ENCODE data around the gene UXS1. TPM values are rescaled to one million over a fixed set of nuclear protein-coding genes. Genes with fewer than 3 reads are reported as not detected.

The UXS1 gene
- polyA plus RNA-seq, 3 donors = 23.4 to 33.8 (median 29.3) TPM

- H3K4me3 Mint-ChIP-seq = no peak overlapping the region
- no peak overlapping the region for H3K4me3 ChIP-seq (replicated peaks in 1 of 3; ENCODE audit: low read depth in 2 of 3, low read length in 3 of 3)
- H3K9me3 Mint-ChIP-seq = no peaks in the 10 kb centered on the region
- 73% methylated on average over 5 of the region's 8 CpGs for WGBS (ENCODE audit: insufficient coverage)
- H3K9me3 ChIP-seq (replicated peaks in 1 of 2; ENCODE audit: control insufficient read depth in 1 of 2, insufficient read depth in 1 of 2, low read length in 2 of 2) = no peaks in the 10 kb centered on the region
- no peak for DNase-seq
- H3K4me1 Mint-ChIP-seq = peaks cover 67% of the 10 kb centered on the region
- intact Hi-C loops (cut with micrococcal nuclease) = no loop called here
- no peaks in the 10 kb centered on the region for H3K27me3 ChIP-seq (ENCODE audit: control insufficient read depth in 2 of 2, insufficient read depth in 2 of 2, low read length in 2 of 2)
- no peak overlapping the region for H3K4me2 ChIP-seq (replicated peaks; ENCODE audit: extremely low read depth, low read length, poor library complexity, severe bottlenecking)
- H2AFZ ChIP-seq (ENCODE audit: insufficient read depth, low read depth, low read length, poor library complexity, severe bottlenecking) = no peak overlapping the region
- H3K36me3 ChIP-seq (replicated peaks in 1 of 2; ENCODE audit: control insufficient read depth in 1 of 2, insufficient read depth in 2 of 2, low read length in 2 of 2) = no peaks in the 10 kb centered on the region
- TF ChIP-seq, protein P1, sequence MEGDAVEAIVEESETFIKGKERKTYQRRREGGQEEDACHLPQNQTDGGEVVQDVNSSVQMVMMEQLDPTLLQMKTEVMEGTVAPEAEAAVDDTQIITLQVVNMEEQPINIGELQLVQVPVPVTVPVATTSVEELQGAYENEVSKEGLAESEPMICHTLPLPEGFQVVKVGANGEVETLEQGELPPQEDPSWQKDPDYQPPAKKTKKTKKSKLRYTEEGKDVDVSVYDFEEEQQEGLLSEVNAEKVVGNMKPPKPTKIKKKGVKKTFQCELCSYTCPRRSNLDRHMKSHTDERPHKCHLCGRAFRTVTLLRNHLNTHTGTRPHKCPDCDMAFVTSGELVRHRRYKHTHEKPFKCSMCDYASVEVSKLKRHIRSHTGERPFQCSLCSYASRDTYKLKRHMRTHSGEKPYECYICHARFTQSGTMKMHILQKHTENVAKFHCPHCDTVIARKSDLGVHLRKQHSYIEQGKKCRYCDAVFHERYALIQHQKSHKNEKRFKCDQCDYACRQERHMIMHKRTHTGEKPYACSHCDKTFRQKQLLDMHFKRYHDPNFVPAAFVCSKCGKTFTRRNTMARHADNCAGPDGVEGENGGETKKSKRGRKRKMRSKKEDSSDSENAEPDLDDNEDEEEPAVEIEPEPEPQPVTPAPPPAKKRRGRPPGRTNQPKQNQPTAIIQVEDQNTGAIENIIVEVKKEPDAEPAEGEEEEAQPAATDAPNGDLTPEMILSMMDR (IDR thresholded peaks at IDR 0.05) = no peak
- peaks cover 0 to 2% (median 0%) of the 10 kb centered on the region in 3 donors for H3K27me3 Mint-ChIP-seq (ENCODE audit: low read depth in 3 of 3)
- H3K36me3 Mint-ChIP-seq = peaks cover 3 to 8% of the 10 kb centered on the region in 2 donors
- no peak overlapping the region for H3K9ac ChIP-seq (ENCODE audit: insufficient read depth, low read length, poor library complexity, severe bottlenecking)
- H3K79me2 ChIP-seq (ENCODE audit: insufficient read depth, low read length) = peaks cover 92% of the 10 kb centered on the region
- H3K27ac Mint-ChIP-seq = no peak overlapping the region
- peaks cover 25% of the 10 kb centered on the region for H4K20me1 ChIP-seq (ENCODE audit: insufficient read depth, low read length)
- no peak overlapping the region for H3K27ac ChIP-seq (ENCODE audit: low read depth in 1 of 2, low read length in 2 of 2)
- H3K4me1 ChIP-seq (ENCODE audit: control insufficient read depth in 1 of 2, insufficient read depth in 2 of 2, low read length in 2 of 2) = peaks cover 46 to 63% of the 10 kb centered on the region in 2 donors
Observed at GRCh38 chr2:106185475-106186184, 8.5 kb downstream of the UXS1 start.

DNA sequence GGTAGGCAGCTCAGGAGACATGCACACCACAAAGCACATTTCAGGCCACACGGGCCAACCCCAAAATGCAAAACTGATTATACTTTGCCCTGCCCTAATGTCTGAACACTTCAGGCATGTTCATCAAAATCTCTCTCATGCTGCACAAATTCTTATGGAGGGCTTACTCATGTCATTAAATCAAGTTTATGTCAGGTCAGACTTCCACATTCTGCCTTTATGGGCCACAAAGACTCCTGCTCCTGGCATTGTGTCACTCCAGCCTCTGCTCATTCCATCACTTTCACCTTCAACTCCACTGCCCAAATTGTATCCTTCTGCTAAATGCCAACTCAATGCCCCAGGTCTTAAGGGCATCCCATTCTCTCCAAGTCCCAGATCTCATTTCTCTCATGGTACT, 9.2 kb downstream of the UXS1 start:
- H3K4me1 Mint-ChIP-seq = peaks cover 60% of the 10 kb centered on the region
- DNase-seq = no peak
- H3K4me1 ChIP-seq (ENCODE audit: control insufficient read depth in 1 of 2, insufficient read depth in 2 of 2, low read length in 2 of 2) = peaks cover 40 to 55% of the 10 kb centered on the region in 2 donors

More for the DNA sequence above, 9.2 kb downstream of the UXS1 start:
- Mint-ChIP-seq H3K9me3 (no peaks in the 10 kb centered on the region), H3K4me3 (no peak overlapping the region), H3K27me3 (ENCODE audit: low read depth in 3 of 3) (peaks cover 0 to 2% (median 0%) of the 10 kb centered on the region in 3 donors), H3K27ac (peak overlapping the region in 1 of 7 donors; percentile 8), H3K36me3 (peaks cover 3 to 9% of the 10 kb centered on the region in 2 donors)
- no peak overlapping the region for H3K9ac ChIP-seq (ENCODE audit: insufficient read depth, low read length, poor library complexity, severe bottlenecking)
- no peak overlapping the region for H3K4me3 ChIP-seq (replicated peaks in 1 of 3; ENCODE audit: low read depth in 2 of 3, low read length in 3 of 3)
- TF ChIP-seq, protein P1 (IDR thresholded peaks at IDR 0.05) = no peak
- H3K27me3 ChIP-seq (ENCODE audit: control insufficient read depth in 2 of 2, insufficient read depth in 2 of 2, low read length in 2 of 2) = no peaks in the 10 kb centered on the region
- peak overlapping the region in 1 of 2 donors; percentile 11 for H3K27ac ChIP-seq (ENCODE audit: low read depth in 1 of 2, low read length in 2 of 2)
- WGBS (ENCODE audit: insufficient coverage) = 93% methylated on average over 1 of the region's 1 CpG
- H3K4me2 ChIP-seq (replicated peaks; ENCODE audit: extremely low read depth, low read length, poor library complexity, severe bottlenecking) = no peak overlapping the region
- H3K36me3 ChIP-seq (replicated peaks in 1 of 2; ENCODE audit: control insufficient read depth in 1 of 2, insufficient read depth in 2 of 2, low read length in 2 of 2) = no peaks in the 10 kb centered on the region
- H4K20me1 ChIP-seq (ENCODE audit: insufficient read depth, low read length) = peaks cover 25% of the 10 kb centered on the region
- H3K9me3 ChIP-seq (replicated peaks in 1 of 2; ENCODE audit: control insufficient read depth in 1 of 2, insufficient read depth in 1 of 2, low read length in 2 of 2) = no peaks in the 10 kb centered on the region
- H3K79me2 ChIP-seq (ENCODE audit: insufficient read depth, low read length) = peaks cover 92% of the 10 kb centered on the region
- no peak overlapping the region for H2AFZ ChIP-seq (ENCODE audit: insufficient read depth, low read depth, low read length, poor library complexity, severe bottlenecking)
- intact Hi-C loops (cut with micrococcal nuclease) = no loop called here

All from CD14-positive monocyte (primary cell).